GM18861 (cell line): Measurements from ENCODE around the gene SNX3.
"Not testable (repeated sequence)": the region's sequence is repeated elsewhere in the genome, so short reads cannot be mapped to it uniquely, and the experiment has no call there.

Experiments used
- ATAC-seq: cut with Tn5 transposase; IDR thresholded peaks from one replicate; pipeline ENCODE4 v1.9.1; 2021; ENCODE audit not compliant: unreplicated experiment

SNX3 gene

GRCh38 chr6:108260809-108261569 lies at the start of gene SNX3:
SNX3 (minus strand) TSS chr6:108261040; CDS start chr6:108260921, 119 bp downstream.
- peak; percentile 78 for ATAC-seq

- ATAC-seq: no peak
These were observed 49.0 kb upstream of the SNX3 start for GRCh38 chr6:108309844-108310243.

GRCh38 chr6:108308641-108309040 lies 47.8 kb upstream of the SNX3 start:
- ATAC-seq: not testable (repeated sequence)

- no peak for ATAC-seq
These were observed 43.8 kb upstream of the SNX3 start for GRCh38 chr6:108304646-108305045.

- ATAC-seq: no peak
These were observed 41.5 kb upstream of the SNX3 start for GRCh38 chr6:108302386-108302785.

GRCh38 chr6:108295676-108296075 lies 34.8 kb upstream of the SNX3 start:
- no peak for ATAC-seq

- peak; percentile 74 for ATAC-seq
These were observed 34.1 kb upstream of the SNX3 start, which contains the start of gene AFG1L for GRCh38 chr6:108294727-108295625. AFG1L (plus strand) TSS chr6:108295054; CDS start chr6:108295080, 26 bp downstream.

- peak; percentile 19 for ATAC-seq
These were observed 33.5 kb upstream of the SNX3 start for GRCh38 chr6:108294297-108294726.

GRCh38 chr6:108293527-108294296 lies 32.9 kb upstream of the SNX3 start:
- ATAC-seq: no peak

- ATAC-seq: not testable (repeated sequence)
These were observed 31.7 kb upstream of the SNX3 start for GRCh38 chr6:108292561-108292960.

- no peak for ATAC-seq
These were observed 30.3 kb upstream of the SNX3 start for GRCh38 chr6:108291091-108291490.

- ATAC-seq: no peak
These were observed 27.9 kb upstream of the SNX3 start for GRCh38 chr6:108288742-108289141.

GRCh38 chr6:108287373-108287772 lies 26.5 kb upstream of the SNX3 start:
- ATAC-seq: no peak

- no peak for ATAC-seq
These were observed 25.5 kb upstream of the SNX3 start for GRCh38 chr6:108286366-108286765.

GRCh38 chr6:108285381-108285780 lies 24.5 kb upstream of the SNX3 start:
- ATAC-seq: no peak

GRCh38 chr6:108277831-108278230 lies 17.0 kb upstream of the SNX3 start:
- ATAC-seq: no peak

GRCh38 chr6:108277295-108277694 lies 16.5 kb upstream of the SNX3 start:
- ATAC-seq: no peak

GRCh38 chr6:108275976-108276375 lies 15.1 kb upstream of the SNX3 start:
- no peak for ATAC-seq

- ATAC-seq: no peak
These were observed 13.7 kb upstream of the SNX3 start for GRCh38 chr6:108274546-108274945.

- not testable (repeated sequence) for ATAC-seq
These were observed 9.1 kb upstream of the SNX3 start for GRCh38 chr6:108269955-108270354.

GRCh38 chr6:108268845-108269244 lies 8.0 kb upstream of the SNX3 start:
- no peak for ATAC-seq
